Stimulated activated CD4-positive, alpha-beta T cell treated with anti-CD3 and anti-CD28 coated beads, TNF-alpha, amount 100 ng/mL, for 1 hour (primary cell): ENCODE measurements around the gene ATXN7L3.

Experiments
- DNase-seq, 3 donors: peaks; one replicate each; pipeline ENCODE4 v3.0.0-alpha.2; 2020; ENCODE audit warnings: low read depth in 3 of 3, low spot score in 1 of 3

ATXN7L3 gene

DNA sequence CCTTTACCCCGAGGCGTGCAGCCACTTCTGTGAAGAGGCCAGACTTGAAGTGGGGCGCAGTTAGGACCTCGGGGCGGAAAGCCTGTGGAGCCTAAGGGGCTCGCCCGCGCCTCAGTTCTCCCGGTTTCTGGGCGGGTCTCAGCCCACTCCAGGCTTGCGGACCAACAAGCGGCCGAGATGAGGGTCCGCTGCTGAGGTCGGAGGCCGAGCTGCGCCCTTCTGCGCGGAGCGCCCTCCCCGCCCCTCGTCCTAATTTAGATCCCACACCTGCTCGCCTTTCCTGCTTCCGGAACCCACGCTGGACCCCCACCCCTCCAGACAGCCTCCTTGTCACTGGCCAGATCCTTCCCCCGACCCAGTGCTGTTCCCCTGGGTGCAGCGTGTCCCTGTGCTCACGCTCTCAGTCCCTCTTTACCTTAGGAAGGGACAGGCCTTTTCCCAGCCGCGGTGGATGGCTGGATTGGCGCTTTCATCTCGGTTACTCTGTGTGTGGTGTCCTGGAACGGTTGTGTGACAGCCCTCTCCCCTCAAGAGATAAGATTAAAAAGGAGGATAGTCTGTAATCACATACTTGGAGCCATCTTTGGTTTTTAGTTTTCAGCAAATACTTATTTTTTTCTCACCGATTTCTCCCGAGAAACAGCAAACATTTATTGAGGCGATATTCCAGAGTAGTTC lies 933 bp upstream of the ATXN7L3 start:
- DNase-seq: no peak

DNA sequence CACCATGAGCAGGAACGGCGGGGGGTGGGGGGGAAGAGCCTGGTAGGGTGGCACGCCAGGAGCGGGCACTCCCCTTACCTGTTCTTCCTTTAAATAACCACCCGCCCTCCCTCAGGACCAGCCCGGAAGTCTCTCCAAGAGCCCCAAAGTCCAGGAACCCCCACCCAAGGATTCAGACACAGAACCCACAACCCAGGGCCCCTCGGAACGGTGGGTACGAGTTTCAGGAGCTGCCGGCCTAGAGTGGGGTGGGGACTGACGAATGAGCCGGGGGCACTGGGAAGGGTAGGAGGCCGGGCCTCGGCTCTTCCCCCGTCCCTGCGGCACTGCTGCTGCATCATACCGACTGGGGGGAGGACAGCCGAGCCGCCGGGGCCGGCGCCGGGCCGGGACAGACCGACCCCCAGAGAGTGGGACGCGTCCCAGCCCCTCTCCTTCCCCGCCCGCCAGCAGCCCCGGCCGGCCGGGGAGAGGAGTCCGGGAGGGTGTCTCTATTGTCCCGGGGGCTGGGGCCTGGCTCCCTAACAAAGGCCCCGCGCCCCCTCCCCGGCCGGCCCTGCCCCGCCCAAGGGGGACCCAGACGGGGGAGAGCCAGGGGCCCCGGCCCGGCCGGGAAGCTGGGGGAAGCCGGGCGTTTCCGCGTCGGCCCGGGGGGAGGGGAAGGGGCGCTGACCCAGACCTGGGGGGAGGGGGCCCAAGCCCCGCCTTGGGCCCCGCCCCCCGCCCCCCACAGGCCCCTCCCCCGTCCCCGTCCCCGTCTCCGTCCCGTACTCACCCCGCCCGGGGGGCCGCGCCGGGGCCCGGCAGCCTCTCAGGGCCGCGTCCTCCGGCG lies 747 bp downstream of the ATXN7L3 start:
- peak in 2 of 3 donors; percentile 39 to 45 for DNase-seq

DNA sequence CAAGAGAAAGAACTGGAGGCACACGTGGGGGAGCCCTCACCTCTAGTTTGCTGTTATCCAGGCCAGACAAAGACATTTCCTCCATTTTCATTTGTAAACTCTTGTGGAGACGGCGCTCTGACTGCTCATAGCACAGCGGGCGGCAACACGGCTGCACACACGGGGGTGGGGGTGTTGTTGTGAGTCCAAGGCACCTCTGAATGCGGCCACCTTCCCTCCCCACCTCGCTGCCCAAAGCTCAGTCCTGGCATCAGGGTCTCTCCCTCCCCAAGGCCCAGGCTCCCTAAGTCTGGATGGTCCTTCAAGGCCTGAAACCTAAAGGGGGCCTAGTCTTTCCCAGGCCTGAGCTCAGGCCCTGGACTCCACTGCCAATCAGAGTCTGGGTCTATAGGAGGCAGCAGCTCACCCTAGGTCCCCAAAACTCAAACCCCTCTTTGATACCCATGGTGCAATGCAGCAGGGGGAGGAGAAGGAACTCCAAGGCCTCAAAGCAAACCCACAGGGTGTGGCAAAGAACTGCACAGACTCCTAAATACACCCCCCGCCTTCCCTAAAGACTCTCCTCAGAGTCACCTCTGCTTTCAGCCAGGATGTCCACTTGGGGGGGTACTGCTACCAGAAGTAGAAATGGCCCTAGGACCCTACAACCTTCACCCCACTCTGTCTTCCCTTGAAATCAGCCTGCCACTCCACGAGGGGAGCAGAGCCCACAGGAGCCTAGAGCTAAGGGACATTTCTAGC lies 1.5 kb downstream of the ATXN7L3 start:
- no peak for DNase-seq

DNA sequence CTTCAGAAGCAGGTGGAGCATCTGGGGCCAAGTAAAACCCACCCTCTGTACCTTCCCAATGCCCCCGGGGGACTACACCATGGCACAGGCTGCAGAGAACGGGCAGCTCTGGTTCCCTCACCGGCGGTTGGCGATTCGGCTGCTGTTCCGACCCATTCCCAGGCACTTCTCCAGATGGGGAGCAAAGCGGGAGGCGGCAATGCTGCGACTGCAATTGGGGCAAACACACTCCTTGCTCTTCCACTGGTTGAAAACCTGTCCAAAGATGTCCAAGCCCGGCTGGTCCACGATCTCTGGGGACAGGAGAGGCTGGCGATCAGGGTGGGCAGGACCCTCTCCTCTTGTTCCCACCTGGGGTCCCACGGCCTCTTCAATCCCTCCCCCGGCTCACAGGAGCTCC lies 2.6 kb downstream of the ATXN7L3 start:
- DNase-seq: no peak

DNA sequence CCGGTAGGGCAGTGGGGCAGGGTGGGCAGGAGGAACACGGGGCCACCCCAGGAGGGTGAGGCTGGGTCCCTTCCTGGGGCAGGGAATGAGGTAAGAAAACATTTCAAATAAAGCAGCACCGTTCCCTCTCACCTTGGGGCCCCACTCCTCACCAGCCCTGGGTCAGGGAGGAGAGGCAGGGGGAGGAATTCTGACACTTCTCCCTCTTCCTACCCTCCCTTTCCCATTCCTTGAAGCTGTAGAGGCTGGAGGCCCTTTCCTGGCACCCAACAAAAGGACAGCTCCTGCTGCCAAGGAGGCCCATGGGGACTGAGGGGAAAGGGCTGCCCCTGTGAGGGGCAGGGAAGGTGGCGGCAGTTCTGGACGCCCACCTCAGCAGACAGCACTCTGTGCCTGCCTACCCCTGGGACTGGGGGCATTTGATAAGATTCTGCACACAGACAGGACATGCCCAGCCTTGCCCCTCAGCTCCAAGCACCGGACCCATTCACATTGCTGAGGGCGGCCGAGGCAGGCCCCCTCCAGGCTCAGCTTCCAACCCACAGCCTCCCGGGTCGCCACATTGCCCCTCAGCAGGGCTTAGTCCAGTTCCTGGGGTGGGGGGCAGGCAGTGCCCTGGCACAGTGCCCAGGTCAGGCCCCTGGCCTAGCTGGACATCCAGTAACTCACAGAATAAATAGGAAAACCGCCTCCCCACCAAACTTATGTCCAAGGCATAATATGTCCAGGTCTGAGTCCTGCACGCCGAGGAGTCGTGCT lies 6.2 kb downstream of the ATXN7L3 start:
- DNase-seq: no peak

DNA sequence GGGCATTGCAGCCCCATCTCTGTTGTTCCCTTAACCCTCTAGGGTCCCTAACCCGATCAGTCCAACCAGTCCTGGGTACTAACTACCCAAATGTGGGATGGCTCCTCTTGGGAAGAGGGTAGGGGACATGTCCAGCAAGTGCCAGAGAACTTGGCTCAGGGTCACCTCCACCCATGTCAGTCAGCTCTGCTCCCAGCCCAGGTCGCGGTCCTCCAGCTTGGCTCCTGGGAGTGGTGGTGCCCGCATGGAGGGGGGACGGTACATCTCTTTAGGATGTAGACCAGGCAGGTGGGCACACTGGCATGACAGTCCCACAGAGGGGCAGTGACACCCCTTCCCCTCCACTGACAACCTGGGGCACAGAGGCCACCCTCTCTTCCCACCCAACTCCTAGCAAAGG lies 6.9 kb downstream of the ATXN7L3 start:
- DNase-seq: no peak

DNA sequence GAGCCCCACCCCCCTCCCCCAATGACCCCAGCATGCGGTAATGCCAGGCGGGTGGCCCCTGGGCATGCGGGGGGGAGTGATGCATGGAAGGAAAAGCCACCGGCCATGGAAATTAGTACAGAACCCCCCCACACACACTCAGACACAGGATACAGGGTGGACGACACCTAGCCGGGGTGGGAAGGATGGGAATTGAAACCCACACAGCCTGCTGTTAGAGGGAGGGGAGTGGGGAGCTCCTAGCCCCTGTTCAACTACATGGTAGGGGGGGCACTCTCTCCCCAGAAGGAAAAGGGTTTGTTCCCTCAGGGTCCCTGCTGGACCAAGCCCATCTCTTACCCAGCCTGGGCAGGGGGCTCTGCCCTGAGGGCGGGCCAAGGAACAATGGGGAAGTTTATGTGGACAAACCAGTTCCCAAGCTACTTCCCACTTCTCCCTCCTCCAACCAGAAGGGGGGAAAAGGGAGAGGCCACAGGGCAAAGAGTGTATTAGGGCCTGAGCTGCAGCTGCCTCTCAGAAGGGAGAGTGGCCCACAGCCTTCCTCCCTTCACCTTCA lies 7.7 kb downstream of the ATXN7L3 start:
- DNase-seq: no peak

DNA sequence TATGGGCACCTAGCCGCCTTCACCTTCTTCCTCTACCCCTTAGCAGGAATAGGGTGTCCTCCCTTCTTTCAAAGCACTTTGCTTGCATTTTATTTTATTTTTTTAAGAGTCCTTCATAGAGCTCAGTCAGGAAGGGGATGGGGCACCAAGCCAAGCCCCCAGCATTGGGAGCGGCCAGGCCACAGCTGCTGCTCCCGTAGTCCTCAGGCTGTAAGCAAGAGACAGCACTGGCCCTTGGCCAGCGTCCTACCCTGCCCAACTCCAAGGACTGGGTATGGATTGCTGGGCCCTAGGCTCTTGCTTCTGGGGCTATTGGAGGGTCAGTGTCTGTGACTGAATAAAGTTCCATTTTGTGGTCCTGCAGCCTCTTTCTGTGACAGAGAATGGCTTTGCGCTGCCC lies 8.3 kb downstream of the ATXN7L3 start:
- DNase-seq: no peak

DNA sequence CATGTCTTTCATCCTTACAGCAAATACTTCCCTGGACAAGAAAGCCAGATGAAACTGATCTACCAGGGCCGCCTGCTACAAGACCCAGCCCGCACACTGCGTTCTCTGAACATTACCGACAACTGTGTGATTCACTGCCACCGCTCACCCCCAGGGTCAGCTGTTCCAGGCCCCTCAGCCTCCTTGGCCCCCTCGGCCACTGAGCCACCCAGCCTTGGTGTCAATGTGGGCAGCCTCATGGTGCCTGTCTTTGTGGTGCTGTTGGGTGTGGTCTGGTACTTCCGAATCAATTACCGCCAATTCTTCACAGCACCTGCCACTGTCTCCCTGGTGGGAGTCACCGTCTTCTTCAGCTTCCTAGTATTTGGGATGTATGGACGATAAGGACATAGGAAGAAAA lies 9.2 kb downstream of the ATXN7L3 start:
- no peak for DNase-seq

DNA sequence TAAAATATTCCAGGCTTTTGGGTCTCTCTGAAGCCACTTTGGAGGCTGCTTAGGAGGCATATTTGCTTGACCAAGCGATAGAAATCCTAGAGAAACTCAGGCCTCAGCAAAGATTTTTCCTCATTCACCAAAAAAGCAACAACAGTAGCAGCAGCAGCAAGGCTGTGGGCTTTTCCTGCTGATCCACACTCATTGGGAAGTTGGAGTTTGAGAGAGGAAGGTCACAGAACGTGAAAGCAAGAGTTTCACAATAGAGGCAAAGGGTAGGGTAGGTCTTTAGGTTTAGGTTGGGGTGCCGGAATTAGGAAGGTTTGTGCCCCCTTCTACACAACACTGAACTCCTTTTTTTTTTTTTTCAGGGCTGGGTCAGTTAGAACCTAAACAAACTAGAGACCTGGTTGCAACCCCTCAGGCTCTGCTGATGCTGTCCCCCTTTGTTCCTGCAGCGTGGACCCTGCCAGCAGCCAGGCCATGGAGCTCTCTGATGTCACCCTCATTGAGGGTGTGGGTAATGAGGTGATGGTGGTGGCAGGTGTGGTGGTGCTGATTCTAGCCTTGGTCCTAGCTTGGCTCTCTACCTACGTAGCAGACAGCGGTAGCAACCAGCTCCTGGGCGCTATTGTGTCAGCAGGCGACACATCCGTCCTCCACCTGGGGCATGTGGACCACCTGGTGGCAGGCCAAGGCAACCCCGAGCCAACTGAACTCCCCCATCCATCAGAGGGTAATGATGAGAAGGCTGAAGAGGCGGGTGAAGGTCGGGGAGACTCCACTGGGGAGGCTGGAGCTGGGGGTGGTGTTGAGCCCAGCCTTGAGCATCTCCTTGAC lies 10.9 kb downstream of the ATXN7L3 start:
- DNase-seq: no peak

DNA sequence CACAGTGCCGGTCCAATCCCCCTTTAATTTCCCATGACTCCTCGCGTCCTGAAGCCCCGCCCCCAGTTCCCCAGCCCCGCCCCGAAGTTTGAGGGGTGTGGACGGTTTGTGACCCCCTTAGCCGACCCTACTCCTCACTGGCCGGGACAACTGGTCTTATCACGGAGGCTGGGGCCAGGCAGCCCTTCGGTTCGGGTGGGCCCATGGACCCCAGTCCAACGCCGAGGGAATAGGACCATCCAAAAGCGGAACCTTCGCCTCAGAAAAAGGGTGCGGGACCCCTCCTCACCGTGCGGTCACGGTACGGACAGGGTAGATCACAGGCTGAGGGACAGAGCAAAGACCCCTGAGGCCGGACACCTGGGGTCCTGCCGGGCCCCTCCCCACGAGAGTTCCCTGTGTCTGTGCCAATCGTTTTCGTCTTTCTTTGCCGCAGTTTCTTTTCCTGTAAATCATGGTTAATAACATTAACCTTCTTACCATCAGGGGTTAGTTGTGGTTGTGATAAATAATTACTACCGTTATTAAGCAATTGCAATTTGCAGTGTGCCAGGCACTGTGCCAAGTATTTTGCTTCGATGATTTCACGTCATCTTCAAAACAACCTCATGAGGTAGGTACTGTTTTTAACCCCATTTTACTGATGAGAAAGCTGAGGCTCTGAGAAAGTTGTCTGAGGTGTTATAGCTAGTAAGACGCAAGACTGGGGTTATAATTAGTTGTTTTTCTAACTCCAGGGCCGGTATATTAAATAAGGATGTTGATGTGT lies 12.4 kb downstream of the ATXN7L3 start:
- DNase-seq: peak in 1 of 3 donors; percentile 30

DNA sequence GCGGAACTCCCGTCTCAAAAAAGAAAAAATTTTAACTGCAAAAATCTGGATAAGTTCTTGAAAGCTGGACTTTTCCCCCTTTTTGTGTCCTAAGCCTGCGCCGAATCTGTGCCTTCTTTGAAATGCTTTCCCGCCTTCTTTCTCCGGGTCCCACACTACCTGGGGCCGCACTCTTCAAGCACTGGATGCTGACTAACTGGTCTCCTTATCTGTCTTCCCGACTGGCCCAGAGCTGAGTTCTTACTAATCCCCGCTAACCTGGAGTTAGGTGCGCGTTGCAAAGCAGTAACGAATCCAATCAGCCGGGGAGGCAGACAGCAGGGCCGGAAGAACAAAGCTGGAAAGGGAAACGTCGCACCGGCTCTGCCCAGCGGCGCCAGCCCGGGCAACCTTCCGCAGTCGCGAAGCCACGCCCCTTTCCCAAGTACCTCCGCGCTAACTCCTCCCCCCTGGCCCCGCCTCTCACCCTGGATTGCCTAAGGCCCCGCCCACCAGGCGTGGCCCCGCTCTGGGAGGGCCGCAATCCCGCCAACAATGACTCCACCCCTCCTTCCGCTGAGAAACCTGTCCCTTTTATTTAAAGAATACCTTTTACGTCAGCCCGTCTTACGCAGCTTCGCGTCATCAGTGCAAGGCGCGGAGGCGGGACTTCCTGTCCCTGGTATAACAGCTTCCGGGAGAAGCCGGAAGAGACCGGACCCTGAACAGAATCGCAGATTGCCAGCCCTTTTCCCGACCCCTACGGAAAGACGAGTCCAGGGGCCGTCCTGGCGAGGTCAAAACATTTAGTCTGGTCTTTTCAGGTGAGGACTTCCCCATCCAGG lies 13.2 kb downstream of the ATXN7L3 start, which contains the start of gene TMUB2:
Gene TMUB2, plus strand, starts transcription at position 666 of the 824 bp plus-strand sequence. CDS start 737 bp downstream, outside the sequence.
- DNase-seq: peak; percentile 99 to 100 (median 99)

DNA sequence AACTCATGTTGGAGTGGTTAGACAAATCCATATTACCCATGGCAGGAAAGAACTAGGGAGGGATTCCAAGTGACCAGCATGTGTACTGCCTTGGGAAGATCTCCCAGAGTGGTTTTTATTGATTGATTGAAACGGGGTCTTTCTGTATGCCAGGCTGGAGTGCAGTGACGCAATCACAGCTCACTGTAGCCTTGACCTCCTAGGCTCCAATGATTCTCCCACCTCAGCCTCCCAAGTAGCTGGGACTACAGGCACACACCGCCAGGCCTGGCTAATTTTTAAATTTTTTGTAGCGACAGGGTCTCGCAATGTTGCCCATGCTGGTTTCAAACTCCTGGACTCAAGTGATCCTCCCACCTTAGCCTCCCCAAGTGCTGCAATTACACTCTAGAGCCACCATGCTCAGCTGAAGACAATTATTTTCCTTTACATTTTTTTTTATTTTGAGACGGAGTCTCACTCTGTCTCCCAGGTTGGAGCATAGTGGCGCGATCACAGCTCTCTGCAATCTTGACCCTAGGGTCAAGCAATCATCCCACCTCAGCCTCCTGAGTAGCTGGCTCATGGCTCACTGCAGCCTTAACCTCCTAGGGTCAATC lies 15.4 kb downstream of the ATXN7L3 start:
- no peak for DNase-seq

DNA sequence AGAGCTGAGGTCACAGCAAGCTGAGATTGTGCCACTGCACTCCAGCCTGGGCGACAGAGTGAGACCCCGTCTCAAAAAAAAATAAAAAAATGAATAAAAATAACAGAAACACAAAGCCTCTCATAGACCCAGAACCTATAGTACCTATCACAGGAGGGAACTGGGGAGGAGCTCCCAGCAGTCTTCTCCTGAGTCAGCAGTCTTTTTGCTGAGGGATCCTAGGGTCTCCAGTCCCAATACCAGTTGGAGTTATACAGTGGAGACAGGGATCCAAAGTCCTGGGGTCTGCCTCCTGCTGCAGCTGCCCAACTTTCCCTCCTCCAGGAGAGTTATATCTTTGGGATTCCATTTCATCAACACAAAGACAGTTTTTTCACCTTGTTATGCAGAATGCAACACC lies 16.7 kb downstream of the ATXN7L3 start:
- no peak for DNase-seq

DNA sequence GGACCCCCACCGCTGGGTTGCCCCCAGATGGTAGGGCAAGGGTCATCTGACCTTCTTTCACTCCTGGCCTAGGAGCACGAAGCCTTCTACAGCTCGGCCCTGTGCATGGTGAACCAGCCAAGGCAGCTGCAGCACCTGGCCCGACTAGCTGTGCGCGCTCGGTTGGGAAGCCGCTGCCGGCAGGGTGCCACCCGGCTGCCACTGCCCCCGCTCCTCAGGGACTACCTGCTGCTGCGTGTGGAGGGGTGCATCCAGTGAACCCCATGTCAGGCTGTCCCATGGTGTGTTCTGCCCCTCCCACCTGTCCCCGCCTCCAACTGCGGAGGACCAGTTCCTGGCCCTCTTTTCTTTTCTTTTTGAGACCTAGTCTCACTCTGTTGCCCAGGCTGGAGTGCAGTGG lies 21.6 kb downstream of the ATXN7L3 start:
- DNase-seq: no peak

DNA sequence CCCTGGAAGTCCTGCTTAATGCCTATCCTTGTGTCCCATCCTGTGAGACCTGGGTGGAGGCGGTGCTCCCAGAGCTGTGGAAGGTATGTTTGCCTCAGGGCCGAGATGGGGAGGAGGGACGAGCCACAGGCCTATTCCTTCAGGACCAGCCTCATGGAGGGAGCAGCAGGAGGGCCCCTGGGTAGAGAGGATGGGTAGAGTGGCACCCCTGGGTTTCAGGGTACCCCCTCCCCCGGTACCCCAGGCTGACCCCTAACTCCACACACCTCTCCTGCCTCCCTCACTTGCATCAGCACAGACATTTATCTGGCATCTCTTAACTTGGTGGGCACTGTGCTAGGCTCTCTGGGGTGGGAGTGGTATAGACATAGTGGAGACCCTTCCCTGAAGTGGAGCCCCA lies 22.0 kb downstream of the ATXN7L3 start:
- DNase-seq: no peak

DNA sequence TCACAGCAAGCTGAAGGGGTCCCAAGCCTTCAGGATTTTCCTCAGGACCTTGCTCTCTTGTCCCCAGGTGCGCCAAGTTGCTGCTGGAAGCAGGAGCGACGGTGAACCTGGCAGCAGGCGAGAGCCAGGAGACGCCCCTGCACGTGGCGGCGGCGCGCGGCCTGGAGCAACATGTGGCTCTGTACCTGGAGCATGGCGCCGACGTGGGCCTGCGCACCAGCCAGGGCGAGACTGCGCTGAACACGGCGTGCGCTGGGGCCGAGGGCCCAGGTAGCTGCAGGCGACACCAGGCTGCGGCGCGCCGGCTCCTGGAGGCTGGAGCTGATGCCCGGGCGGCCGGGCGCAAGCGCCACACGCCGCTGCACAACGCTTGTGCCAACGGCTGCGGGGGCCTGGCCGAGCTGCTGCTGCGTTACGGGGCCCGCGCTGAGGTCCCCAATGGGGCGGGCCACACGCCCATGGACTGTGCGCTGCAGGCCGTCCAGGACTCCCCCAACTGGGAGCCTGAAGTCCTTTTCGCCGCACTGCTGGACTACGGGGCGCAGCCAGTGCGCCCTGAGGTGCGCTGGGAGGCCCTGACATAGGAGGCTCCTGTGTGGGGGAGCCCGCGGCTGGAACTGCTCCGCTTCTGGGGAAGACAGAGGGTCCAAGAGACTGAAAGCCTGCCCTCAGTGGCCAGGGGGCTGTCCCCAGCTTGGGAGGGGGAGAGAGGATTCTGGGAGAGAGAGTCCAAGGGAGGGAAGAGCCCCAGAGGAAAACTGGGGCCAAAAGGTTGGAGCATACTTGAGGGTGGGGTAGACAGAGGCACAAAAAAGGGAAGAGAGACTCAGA lies 22.8 kb downstream of the ATXN7L3 start:
- DNase-seq: no peak
